CD4-positive, alpha-beta T cell treated with Interleukin-10 for 1 hour (primary cell): Measurements from ENCODE around the gene PLPP4.

ENCODE experiments used
- DNase-seq: peaks from one replicate; pipeline ENCODE4 v3.0.0-alpha.2; 2020

PLPP4 gene

GRCh38 chr10:120456626-120457430 lies at the start of gene PLPP4:
PLPP4 (plus strand) TSS chr10:120457227; CDS start chr10:120457306, 79 bp downstream.
- no peak for DNase-seq

GRCh38 chr10:120409816-120410215 lies 47.2 kb upstream of the PLPP4 start:
- no peak for DNase-seq

- DNase-seq = no peak
These were observed 42.1 kb upstream of the PLPP4 start for GRCh38 chr10:120414946-120415345.

- DNase-seq = no peak
These were observed 41.2 kb upstream of the PLPP4 start for GRCh38 chr10:120415709-120416330.

GRCh38 chr10:120420421-120420820 lies 36.6 kb upstream of the PLPP4 start:
- no peak for DNase-seq

- no peak for DNase-seq
These were observed 35.8 kb upstream of the PLPP4 start for GRCh38 chr10:120421250-120421649.

GRCh38 chr10:120422457-120422856 lies 34.6 kb upstream of the PLPP4 start:
- no peak for DNase-seq

GRCh38 chr10:120423431-120424197 lies 33.4 kb upstream of the PLPP4 start:
- DNase-seq = peak; percentile 3

- no peak for DNase-seq
These were observed 32.9 kb upstream of the PLPP4 start for GRCh38 chr10:120424198-120424464.

GRCh38 chr10:120426306-120426705 lies 30.7 kb upstream of the PLPP4 start:
- no peak for DNase-seq

- DNase-seq = no peak
These were observed 28.3 kb upstream of the PLPP4 start for GRCh38 chr10:120428754-120429153.

GRCh38 chr10:120429395-120429794 lies 27.6 kb upstream of the PLPP4 start:
- DNase-seq = no peak

- DNase-seq = no peak
These were observed 25.8 kb upstream of the PLPP4 start for GRCh38 chr10:120431251-120431651.

GRCh38 chr10:120432209-120432608 lies 24.8 kb upstream of the PLPP4 start:
- no peak for DNase-seq

GRCh38 chr10:120433141-120433540 lies 23.9 kb upstream of the PLPP4 start:
- no peak for DNase-seq

- no peak for DNase-seq
These were observed 20.5 kb upstream of the PLPP4 start for GRCh38 chr10:120436439-120437112.

GRCh38 chr10:120437541-120437940 lies 19.5 kb upstream of the PLPP4 start:
- DNase-seq = no peak

GRCh38 chr10:120451968-120452367 lies 5.1 kb upstream of the PLPP4 start:
- no peak for DNase-seq

- no peak for DNase-seq
These were observed 3.7 kb upstream of the PLPP4 start for GRCh38 chr10:120453319-120453718.

- DNase-seq = no peak
These were observed 3.1 kb upstream of the PLPP4 start for GRCh38 chr10:120453886-120454285.

GRCh38 chr10:120455004-120455403 lies 2.0 kb upstream of the PLPP4 start:
- DNase-seq = no peak

GRCh38 chr10:120455606-120456005 lies 1.4 kb upstream of the PLPP4 start:
- no peak for DNase-seq

GRCh38 chr10:120456143-120456625 lies 843 bp upstream of the PLPP4 start:
- no peak for DNase-seq
